Measurements from ENCODE around the gene ANKFY1.

The ANKFY1 gene

GRCh38 chr17:4125552-4125951 is 138.2 kb downstream of the ANKFY1 start:
- Histone ChIP-seq H3K4me2 (ENCODE audit: low read depth, low read length) (no peak overlapping the region), H3K9me3 (replicated peaks; ENCODE audit: insufficient read depth, low read length) (no peaks in the 10 kb centered on the region), H3K9ac (ENCODE audit: low read length) (no peak overlapping the region), H3K36me3 (replicated peaks; ENCODE audit: insufficient read depth, low read length) (peaks cover 8% of the 10 kb centered on the region; the same call in 1 of the 2 replicates), H3K4me3 (ENCODE audit: low read length) (no peak overlapping the region), H3F3A (ENCODE audit: insufficient read depth, low read length) (no peaks in the 10 kb centered on the region), H2AFZ (ENCODE audit: low read length) (no peak overlapping the region), H3K27me3 (replicated peaks; ENCODE audit: insufficient read depth, low read length) (no peaks in the 10 kb centered on the region), H3K9me2 (replicated peaks; ENCODE audit: insufficient read depth, low read length) (no peaks in the 10 kb centered on the region), H3K79me2 (ENCODE audit: low read length) (peaks cover 67% of the 10 kb centered on the region), H3K27ac (ENCODE audit: low read length) (no peak overlapping the region), H3K4me1 (ENCODE audit: low read length) (no peaks in the 10 kb centered on the region), H4K20me1 (ENCODE audit: insufficient read depth, low read length) (no peaks in the 10 kb centered on the region)
- DNase-seq: no peak
- no peak for TF ChIP-seq CTCF (IDR thresholded peaks at IDR 0.05; ENCODE audit: low read length)
- no peak for TF ChIP-seq EZH2phosphoT487 (IDR thresholded peaks at IDR 0.05; ENCODE audit: low read length)
- TF ChIP-seq EZH2 (optimal IDR thresholded peaks at IDR 0.05; ENCODE audit: low read depth, low read length): no peak

- Histone ChIP-seq H3F3A (ENCODE audit: insufficient read depth, low read length) (no peaks in the 10 kb centered on the region), H4K20me1 (ENCODE audit: insufficient read depth, low read length) (no peaks in the 10 kb centered on the region), H3K4me1 (ENCODE audit: low read length) (no peaks in the 10 kb centered on the region), H2AFZ (ENCODE audit: low read length) (no peak overlapping the region), H3K27me3 (replicated peaks; ENCODE audit: insufficient read depth, low read length) (no peaks in the 10 kb centered on the region), H3K27ac (ENCODE audit: low read length) (no peak overlapping the region), H3K9me3 (replicated peaks; ENCODE audit: insufficient read depth, low read length) (no peaks in the 10 kb centered on the region), H3K79me2 (ENCODE audit: low read length) (peaks cover 68% of the 10 kb centered on the region), H3K9me2 (replicated peaks; ENCODE audit: insufficient read depth, low read length) (no peaks in the 10 kb centered on the region), H3K36me3 (replicated peaks; ENCODE audit: insufficient read depth, low read length) (peaks cover 7% of the 10 kb centered on the region; the same call in 1 of the 2 replicates), H3K9ac (ENCODE audit: low read length) (no peak overlapping the region), H3K4me3 (ENCODE audit: low read length) (no peak overlapping the region), H3K4me2 (ENCODE audit: low read depth, low read length) (no peak overlapping the region)
- no peak for DNase-seq
- no peak for TF ChIP-seq CTCF (IDR thresholded peaks at IDR 0.05; ENCODE audit: low read length)
- no peak for TF ChIP-seq EZH2phosphoT487 (IDR thresholded peaks at IDR 0.05; ENCODE audit: low read length)
- TF ChIP-seq EZH2 (optimal IDR thresholded peaks at IDR 0.05; ENCODE audit: low read depth, low read length): no peak
Observed at GRCh38 chr17:4124999-4125398, 138.8 kb downstream of the ANKFY1 start.

GRCh38 chr17:4120332-4120731 is 143.4 kb downstream of the ANKFY1 start:
- TF ChIP-seq EZH2phosphoT487 (IDR thresholded peaks at IDR 0.05; ENCODE audit: low read length) (no peak), CTCF (IDR thresholded peaks at IDR 0.05; ENCODE audit: low read length) (no peak), EZH2 (optimal IDR thresholded peaks at IDR 0.05; ENCODE audit: low read depth, low read length) (no peak)
- Histone ChIP-seq H3K79me2 (ENCODE audit: low read length) (peaks cover 54% of the 10 kb centered on the region), H3K9ac (ENCODE audit: low read length) (no peak overlapping the region), H3K27ac (ENCODE audit: low read length) (no peak overlapping the region), H3K4me1 (ENCODE audit: low read length) (no peaks in the 10 kb centered on the region), H3K4me2 (ENCODE audit: low read depth, low read length) (no peak overlapping the region), H3K36me3 (replicated peaks; ENCODE audit: insufficient read depth, low read length) (peaks cover 7% of the 10 kb centered on the region), H3K27me3 (replicated peaks; ENCODE audit: insufficient read depth, low read length) (no peaks in the 10 kb centered on the region), H4K20me1 (ENCODE audit: insufficient read depth, low read length) (no peaks in the 10 kb centered on the region), H2AFZ (ENCODE audit: low read length) (no peak overlapping the region), H3K9me2 (replicated peaks; ENCODE audit: insufficient read depth, low read length) (no peaks in the 10 kb centered on the region), H3K9me3 (replicated peaks; ENCODE audit: insufficient read depth, low read length) (no peaks in the 10 kb centered on the region), H3K4me3 (ENCODE audit: low read length) (no peak overlapping the region), H3F3A (ENCODE audit: insufficient read depth, low read length) (no peaks in the 10 kb centered on the region)
- no peak for DNase-seq
